NT2/D1 (cell line): ENCODE measurements around the gene METTL25B.

ENCODE experiments used
- YY1 ChIP-seq: IDR thresholded peaks from 2 replicates; pipeline ENCODE4 v1.6.1; 2011; ENCODE audit not compliant: insufficient read length, insufficient read depth
- ZNF274 ChIP-seq: IDR thresholded peaks from 2 replicates; pipeline ENCODE4 v1.6.1; 2011; ENCODE audit warnings: mild to moderate bottlenecking, low read depth, low read length

GRCh38 chr1:156747742-156748669 is 19.7 kb downstream of the METTL25B start:
- TF ChIP-seq ZNF274 (no peak), YY1 (no peak)
